ENCODE data around the gene NDUFB7.
A peak's percentile ranks its signal among the peaks of the same experiment; 100 is the strongest.

NDUFB7 gene

DNA sequence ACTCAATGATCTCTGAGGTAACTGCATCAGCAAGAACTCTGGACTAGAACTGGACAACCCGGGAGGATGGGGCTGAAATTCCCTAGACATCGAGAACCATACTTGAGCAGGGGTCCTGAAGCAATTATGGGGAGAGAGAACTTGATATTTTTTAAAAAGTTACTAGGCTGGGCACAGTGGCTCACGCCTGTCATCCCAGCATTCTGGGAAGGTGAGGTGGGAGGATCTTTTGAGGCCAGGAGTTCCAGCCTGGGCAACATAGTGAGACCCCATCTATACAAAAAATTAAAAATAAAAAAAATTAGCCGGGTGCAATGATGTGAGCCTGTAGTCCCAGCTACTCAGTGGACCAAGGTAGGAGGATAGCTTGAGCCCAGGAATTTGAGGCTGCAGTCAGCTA, 51.3 kb downstream of the NDUFB7 start:
- no peak for DNase-seq (ENCODE audit: low spot score)

DNA sequence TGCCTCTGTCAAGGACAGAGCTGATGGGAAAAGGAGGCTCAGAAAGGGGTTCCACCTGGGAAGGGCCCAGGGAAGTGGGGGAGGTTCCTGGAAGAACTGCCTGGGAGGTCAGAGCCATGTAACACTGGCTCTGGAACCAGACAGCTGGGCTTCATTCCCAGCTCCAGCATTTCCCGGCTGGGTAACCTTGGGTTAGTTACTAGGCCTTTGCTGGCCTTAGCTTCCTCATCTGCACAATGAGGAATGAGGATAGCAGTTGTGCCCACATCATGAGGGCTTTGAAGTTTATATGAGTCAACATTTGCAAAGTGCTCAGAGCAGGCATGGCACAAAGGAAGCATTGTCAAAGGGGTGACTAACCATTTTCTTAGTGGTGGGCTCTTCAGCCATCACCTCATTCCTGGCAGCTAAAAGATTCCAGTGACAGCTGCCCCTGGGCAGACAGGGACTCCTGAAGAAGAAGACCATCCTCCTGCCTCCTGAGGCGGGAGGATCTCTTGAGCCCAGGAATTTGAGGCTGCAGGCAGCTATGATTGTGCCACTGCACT, 51.9 kb downstream of the NDUFB7 start:
- peak; percentile 55 for DNase-seq (ENCODE audit: low spot score)

GRCh38 chr19:14519245-14519859, 52.5 kb downstream of the NDUFB7 start:
- DNase-seq (ENCODE audit: low spot score): no peak

DNA sequence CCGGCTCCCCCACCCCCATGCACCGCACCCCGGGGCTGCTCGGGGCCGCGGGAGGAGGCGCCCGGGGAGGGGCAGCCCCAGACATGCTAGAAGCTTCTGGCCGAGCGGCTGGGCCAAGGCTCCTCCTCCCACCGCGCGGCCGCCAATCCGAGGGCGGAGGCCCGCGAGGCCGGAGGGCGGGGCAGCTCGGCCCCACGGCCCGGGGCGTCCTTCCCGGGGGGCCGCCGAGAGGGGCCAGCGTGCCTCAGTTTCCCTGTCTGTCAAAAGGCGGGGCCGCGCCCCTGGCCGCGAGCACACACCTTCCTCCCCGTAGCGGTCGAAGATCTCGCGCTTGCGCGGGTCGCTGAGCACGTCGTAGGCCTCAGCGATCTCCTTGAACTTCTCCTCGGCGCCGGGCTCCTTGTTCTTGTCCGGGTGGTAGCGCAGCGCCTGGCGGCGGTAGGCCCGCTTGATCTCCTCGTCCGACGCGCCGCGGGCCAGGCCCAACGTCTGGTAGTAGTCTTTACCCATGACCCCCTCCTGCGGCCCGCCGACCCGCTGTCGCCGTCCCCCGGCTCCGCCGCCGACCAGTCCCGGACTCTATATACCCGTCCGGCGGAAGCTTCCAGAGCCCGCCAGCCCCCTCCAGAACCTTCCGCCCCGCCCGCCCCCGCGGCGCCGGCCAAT, 53.9 kb downstream of the NDUFB7 start, which contains the start of gene DNAJB1:
DNAJB1 (minus strand) TSS at position 558 of the 666 bp plus-strand sequence; CDS start at position 510, 48 bp downstream.
- peak; percentile 64 for DNase-seq (ENCODE audit: low spot score)

- DNase-seq (ENCODE audit: low spot score): no peak
These were observed 54.4 kb downstream of the NDUFB7 start for GRCh38 chr19:14517446-14517839.

DNA sequence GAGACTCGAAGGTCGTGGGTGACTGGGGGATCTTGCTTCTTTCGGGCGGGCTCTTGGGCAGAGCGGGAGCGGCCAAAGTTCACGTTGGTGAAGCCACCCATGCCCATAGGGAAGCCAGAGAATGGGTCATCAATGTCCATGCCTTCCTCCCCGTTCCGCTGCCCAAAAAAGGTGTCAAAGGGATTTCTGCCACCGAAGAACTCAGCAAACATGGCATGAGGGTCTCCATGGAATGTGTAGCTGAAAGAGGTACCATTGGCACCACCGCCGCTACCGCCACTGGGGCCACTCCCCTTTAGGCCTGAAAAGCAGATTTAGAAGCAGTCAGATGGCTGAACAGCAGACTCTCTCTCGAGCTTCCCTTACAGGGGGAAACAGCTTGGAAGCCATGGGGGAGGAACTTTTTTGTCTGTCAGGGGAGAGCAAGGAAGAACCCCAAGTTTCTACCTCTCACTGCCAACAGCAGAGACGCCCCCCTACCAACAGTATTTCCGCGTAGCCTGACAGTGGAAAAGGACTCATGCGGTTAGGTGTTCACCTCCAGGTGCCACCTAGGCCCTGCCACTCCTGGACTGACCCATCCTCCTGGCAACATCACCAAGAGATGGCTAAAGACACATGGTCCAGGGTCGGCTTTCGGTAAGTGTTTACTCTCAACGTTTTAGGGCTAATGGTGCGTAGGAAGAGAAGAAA, 55.0 kb downstream of the NDUFB7 start:
- no peak for DNase-seq (ENCODE audit: low spot score)
